Astrocyte (in vitro differentiated cells and primary cell): ENCODE data around the gene LDAF1.

Experiments used
- CTCF ChIP-seq: IDR thresholded peaks from 2 replicates; pipeline ENCODE4 v1.5.1; 2011; ENCODE audit warnings: low read depth, mild to moderate bottlenecking, inconsistent platforms, low read length, moderate library complexity; ENCODE audit not compliant: insufficient read depth
- EZH2 ChIP-seq: IDR thresholded peaks from 2 replicates; pipeline ENCODE4 v1.6.1; 2012; ENCODE audit warnings: mild to moderate bottlenecking, low read length, inconsistent platforms; ENCODE audit not compliant: insufficient read depth

GRCh38 chr16:21156767-21157467 lies 1.6 kb upstream of the LDAF1 start:
- TF ChIP-seq CTCF (peak; percentile 75), EZH2 (no peak)
